GM18858 (cell line): ENCODE results near the gene HNRNPDL.
"Not testable (repeated sequence)": the region's sequence is repeated elsewhere in the genome, so short reads cannot be mapped to it uniquely, and the experiment has no call there.

Source experiments
- ATAC-seq: cut with Tn5 transposase; IDR thresholded peaks from one replicate; pipeline ENCODE4 v1.9.1; 2021; ENCODE audit not compliant: unreplicated experiment

Gene HNRNPDL

DNA sequence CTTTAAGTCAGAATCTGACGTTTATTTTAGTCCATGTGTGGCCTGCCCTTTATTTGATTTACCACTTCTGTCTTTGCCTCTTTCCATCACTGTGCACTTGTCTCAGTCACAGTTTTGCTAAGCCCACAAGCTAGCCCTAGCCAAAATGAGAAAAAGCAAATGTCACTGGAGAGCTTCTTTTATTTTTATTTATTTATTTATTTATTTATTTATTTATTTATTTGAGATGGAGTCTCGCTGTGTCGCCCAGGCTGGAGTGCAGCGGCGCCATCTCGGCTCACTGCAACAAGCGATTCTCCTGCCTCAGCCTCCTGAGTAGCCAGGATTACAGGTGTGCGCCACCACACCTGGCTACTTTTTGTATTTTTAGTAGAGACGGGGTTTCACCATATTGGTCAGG, 40.2 kb downstream of the HNRNPDL start:
- not testable (repeated sequence) for ATAC-seq

DNA sequence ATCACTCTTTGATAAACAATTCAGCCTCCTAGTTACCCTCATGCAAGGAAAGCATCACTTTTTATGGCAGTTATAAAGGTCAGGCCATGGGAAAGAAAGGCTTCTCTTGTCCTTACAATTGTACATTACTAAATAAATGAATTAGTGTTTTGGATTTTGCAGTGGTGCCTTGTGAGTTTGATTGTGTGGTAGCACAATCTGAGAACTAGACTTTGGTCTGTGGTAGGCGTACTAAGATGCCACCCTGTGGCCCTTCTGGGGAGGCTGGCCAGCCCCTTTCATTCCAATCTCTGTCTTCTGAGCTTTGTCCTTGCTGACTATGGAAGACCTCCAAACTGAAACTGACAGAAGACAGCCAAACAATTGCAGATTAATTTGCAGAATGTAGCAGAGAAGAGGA, 41.9 kb downstream of the HNRNPDL start:
- no peak for ATAC-seq

DNA sequence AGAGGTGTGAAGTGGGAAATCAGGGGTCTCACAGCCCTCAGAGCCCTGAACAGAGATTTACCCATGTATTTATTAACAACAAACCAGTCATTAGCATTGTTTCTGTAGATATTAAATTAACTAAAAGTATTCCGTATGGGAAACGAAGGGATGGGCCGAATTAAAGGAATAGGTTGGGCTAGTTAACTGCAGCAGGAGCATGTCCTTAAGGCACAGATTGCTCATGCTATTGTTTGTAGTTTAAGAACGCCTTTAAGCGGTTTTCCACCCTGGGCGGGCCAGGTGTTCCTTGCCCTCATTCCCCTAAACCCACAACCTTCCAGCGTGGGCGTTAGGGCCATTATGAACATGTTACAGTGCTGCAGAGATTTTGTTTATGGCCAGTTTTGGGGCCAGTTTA, 44.0 kb downstream of the HNRNPDL start:
- ATAC-seq, result not testable (repeated sequence)

DNA sequence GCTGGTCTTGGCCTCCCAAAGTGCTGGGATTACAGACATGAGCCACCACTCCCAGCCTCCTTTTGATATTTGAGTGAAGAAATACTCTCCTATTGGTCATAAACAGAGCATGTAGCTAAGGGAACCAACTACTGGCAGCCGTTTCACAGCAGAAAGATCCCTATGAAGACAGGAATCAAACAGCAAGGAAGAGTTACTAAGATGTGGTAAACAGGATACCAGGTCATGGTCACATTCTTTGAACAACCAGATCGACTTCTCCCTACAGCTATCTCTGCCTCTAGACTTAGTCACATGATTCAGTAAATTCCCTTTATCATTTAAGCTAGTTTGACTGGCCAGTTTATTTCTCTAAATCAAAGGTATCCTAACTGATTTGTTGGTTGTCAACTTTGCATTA, 47.5 kb downstream of the HNRNPDL start:
- ATAC-seq, result no peak

DNA sequence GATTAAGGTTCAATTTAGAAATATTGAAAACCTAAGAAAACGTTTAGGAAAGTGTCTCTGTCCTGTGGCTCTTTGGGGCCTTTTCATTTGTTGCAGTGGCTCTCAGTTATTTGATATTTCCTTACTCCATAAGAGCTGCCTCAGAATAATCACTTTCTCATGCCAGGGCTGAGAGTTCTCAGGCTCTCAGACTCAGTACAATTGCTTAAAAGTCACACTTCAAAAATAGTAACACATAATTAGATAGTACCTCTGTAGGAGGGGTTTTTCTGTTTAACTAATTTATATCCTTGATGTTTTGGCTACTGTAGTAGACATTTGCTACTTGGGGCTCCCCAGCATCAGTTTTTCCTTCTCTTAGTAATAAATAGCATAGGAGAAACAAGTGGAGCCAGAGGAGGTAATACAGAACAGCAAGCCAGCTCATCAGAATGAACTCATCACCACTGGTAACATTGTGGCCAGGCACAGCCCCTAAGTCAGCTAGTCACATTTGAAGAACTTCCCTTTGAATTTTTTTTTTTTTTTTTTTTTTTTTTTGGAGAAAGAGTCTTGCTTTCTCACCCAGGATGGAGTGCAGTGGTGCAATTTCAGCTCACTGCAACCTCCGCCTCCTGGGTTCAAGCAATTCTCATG, 48.5 kb downstream of the HNRNPDL start:
- no peak for ATAC-seq

DNA sequence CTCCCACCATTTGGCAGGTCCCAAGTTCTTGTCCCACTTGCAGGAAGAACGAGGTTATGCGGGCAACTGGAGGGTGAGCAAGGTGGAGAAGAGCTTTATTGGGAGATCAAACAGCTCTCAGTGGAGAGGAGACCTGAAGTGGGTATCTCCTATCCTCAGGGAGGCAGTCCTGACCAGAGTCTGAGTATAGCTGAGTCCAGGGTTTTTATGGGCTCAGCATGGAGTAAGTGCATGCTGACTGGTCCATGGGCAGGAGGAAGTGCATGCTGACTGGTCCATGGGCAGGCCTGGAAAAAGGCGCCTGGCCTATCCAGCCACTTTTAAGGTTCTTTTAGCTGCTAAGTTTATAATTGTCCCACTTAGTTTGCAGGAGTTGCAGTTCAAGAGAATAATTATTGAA, 49.0 kb downstream of the HNRNPDL start:
- ATAC-seq, result no peak

DNA sequence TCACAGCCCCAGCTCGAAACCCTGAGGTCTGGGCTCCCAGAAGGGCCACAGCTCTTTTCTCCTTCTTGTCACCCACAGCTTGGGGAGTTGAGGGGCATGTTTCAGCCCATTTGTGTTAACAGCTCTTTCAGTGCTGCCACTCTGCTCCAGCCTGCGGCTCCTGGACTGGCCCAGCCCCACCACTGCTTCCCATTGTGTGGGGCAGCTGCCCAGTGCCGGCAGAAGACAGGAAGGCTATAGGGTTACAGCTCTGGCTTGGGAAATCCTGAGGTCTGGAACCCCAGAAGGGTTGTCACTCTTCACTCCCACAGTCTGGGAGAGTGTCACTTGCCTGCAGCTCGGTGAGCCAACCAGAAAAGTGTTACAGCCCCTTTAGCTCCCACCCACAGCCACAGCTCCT, 49.4 kb downstream of the HNRNPDL start:
- ATAC-seq, result no peak

DNA sequence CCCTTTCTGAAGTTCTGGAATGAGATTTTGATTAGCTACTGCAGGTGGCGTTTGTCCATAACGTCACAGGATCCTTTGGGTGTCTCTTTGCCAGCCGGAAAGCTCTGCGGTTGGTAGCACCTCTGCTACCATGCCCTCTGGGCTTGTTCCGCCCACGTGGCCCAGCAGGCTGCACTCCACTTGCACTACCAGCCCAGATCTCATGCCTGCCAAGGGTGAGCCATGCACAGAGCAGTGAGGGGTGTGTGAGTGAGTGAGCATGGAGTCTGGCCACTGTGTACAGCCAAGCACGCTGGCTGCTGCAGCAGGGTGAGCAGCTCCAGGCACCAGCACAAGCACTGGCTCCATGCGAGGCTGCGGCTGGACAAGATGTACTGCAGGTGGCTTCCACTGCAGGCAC, 49.9 kb downstream of the HNRNPDL start:
- no peak for ATAC-seq

DNA sequence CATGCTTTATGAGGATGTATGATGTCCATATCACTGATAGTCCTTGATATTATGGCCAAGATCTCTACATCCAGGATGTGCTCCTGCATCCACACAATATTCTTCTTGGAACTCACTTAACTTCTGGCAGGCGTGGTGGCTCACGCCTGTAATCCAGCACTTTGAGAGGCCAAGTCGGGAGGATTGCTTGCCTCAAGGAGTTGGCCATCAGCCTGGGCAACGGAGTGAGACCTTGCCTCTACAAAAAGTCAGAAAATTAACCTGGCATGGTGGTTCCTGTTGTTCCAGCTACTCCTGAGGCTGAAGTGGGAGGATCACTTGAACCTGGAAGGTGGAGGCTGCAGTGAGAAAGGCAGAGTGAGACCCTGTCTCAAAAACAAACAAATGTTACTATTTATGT, 54.2 kb downstream of the HNRNPDL start:
- ATAC-seq, result no peak

DNA sequence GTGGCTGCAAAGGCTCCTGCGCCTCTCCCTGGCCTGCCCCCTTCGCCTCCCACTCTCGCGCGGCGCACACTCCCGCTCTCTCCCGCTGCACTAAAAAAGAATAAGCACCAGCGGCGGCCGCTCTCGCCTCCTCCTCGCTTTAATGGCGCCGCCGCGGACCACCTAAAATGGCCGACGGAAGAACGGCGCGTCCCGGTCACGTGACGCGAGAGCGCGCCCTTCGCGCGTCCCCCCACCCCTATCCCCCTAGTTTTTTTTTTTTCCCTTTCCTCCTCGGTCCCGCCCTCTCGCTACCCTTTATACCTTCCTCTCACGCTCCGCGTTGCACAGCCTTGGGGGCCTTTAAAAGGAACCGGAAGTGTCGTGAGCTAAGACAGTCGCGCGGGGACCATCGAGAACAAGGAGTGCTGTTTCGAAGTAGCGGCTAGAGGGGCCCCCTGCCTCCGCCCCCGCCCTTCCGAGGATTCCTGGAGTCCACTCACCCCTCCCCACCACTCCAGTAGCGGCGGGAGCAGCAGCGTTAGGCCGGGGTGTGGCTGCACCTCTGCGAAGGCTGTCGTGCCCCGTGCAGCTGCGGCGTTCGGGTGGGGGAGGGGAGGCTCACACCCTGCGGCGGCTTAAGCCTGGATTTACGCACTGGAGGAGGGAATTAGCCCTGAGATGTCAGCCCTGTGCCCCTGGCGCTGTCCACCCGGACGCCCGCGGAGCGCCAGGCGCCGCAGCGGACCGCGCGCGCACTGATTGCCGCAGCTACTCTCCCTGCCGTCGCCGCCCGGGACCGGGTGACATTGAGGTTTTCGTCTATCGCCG, 56.2 kb downstream of the HNRNPDL start, which contains the start of gene HNRNPD:
HNRNPD (minus strand) TSS at position 176 of the 810 bp plus-strand sequence. CDS start 313 bp downstream, outside the sequence.
- ATAC-seq, result peak; percentile 92

DNA sequence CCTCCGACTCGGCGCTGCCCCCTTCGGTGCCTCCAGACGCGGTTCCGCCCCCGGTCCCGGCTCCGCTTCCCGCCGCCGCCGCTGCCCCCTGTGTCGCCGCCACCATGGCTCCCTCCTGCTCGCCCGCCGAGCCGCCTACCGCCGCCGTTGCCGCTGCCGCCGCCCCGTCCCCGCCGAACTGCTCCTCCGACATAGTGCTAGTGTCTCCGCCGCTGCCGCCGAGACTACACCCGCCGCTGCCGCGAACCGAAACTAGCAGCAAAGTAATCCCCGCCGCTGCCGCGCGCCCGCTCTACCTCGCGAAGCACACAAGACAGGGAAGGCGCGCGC, 56.8 kb downstream of the HNRNPDL start:
- peak; percentile 2 for ATAC-seq
